GM12874 (cell line): ENCODE measurements around the gene PHLDB2.

ENCODE experiments used
- TF ChIP-seq, protein P1 (sequence below): IDR thresholded peaks from 2 replicates; pipeline ENCODE4 v1.5.1; 2011; ENCODE audit warnings: low read depth, mild to moderate bottlenecking, control low read depth, low read length, moderate library complexity; ENCODE audit not compliant: insufficient read depth

Gene PHLDB2

GRCh38 chr3:111924283-111924682 lies 65.2 kb downstream of the PHLDB2 start:
- TF ChIP-seq, protein P1, sequence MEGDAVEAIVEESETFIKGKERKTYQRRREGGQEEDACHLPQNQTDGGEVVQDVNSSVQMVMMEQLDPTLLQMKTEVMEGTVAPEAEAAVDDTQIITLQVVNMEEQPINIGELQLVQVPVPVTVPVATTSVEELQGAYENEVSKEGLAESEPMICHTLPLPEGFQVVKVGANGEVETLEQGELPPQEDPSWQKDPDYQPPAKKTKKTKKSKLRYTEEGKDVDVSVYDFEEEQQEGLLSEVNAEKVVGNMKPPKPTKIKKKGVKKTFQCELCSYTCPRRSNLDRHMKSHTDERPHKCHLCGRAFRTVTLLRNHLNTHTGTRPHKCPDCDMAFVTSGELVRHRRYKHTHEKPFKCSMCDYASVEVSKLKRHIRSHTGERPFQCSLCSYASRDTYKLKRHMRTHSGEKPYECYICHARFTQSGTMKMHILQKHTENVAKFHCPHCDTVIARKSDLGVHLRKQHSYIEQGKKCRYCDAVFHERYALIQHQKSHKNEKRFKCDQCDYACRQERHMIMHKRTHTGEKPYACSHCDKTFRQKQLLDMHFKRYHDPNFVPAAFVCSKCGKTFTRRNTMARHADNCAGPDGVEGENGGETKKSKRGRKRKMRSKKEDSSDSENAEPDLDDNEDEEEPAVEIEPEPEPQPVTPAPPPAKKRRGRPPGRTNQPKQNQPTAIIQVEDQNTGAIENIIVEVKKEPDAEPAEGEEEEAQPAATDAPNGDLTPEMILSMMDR = no peak

GRCh38 chr3:111926266-111926676 lies 67.2 kb downstream of the PHLDB2 start:
- TF ChIP-seq, protein P1 = no peak

DNA sequence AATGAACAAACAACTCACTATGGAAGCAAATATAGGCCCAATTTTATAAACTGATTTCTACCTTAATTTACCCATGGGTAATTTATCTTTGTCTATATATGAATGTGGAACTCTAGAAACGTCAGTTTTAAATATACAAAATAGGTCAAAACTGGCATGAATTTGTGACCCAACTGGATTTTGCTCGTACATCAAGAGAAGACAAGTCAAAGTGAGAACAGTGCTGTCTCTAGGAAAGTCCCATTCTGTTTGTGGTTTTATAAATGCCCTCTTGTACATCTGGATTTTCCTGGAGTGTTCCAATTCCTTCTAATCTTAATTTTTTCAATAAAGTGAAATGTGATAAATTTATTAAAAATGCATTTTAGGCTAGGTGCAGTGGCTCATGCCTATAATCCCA lies 69.5 kb downstream of the PHLDB2 start:
- TF ChIP-seq, protein P1 = no peak

- TF ChIP-seq, protein P1 = no peak
Measured at GRCh38 chr3:111929484-111929883, 70.4 kb downstream of the PHLDB2 start.

DNA sequence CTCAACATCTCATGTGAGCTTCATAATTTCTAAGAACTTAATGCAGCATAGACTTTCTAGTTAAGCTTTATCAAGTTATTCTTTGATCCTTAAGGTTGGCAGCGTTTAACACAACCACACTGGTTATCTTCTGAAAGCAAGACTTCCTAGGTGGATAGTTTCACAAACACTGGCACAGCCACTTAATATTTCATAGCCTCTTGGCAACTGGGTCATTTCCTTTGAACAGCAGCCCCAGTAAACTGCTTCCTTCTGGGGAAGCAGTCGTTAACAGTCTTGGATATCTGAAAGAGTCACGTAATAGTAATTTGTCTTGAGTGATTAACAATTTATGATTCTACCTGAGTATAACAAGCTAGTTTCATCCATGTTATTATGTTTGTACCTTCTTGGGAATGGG lies 73.9 kb downstream of the PHLDB2 start:
- TF ChIP-seq, protein P1 = no peak

DNA sequence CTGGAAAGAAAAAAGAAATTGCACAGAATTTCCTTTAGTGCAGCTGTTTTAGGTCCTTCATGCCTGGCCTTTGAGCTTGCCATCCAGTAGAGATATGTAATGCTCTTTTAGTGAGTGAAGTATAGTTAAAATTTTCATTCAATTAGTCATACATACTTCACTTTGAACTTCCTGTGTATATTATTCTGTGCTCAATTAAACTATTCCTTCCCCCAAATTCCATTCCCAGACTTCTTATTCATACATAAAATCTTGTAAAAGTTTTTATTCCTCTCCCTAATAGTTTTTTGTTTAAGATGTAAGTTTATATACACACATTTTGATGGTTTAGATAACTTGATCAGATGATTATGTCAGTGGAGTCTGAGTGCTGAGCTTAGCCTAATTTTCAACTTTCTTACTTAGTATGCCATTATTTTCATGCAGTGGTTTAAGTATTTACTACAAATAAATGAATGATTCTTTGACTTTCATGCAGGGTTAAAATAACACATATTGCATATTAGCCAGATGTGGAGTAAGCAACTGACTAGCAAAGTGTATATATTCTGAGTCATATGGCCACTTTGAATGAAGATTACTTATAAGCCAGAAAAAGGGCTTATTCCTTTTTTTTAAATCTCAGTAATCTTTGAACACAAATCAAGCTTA lies 77.3 kb downstream of the PHLDB2 start:
- TF ChIP-seq, protein P1 = no peak

DNA sequence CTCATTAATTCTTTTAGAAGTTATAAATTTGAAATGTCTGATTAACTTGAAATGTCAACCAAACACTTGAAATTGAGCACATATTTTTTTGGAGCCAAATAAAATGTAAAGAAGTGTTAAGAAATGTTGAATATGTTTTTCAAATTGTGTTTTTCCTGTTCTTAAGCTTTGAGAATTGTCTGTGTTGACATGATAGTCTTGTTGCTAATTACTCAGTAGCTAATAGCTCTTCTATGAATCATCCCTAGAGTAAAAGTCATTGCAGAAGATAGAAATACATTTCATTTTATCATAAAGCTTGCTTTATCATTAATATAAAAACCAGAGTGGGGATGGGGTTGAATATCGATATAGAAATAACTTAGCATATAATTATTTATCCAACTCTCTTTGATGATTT lies 77.9 kb downstream of the PHLDB2 start:
- TF ChIP-seq, protein P1 = no peak
